H1 (cell line): ENCODE measurements around the gene INPP5A. TPM values are rescaled to one million over a fixed set of nuclear protein-coding genes. Genes with fewer than 3 reads are reported as not detected.

Experiments
- CTCF ChIA-PET: fragments of 300-600 bp; sonication (Branson Sonifier 250); formaldehyde crosslinking; loops from one replicate; lab custom pipeline; 2021; ENCODE audit not compliant: partially characterized antibody; lab: Charles Lee
- POLR2A ChIA-PET: fragments of 300-600 bp; sonication (Branson Sonifier 250); formaldehyde crosslinking; loops from one replicate; lab custom pipeline; 2021; ENCODE audit warnings: inconsistent platforms; ENCODE audit not compliant: partially characterized antibody; lab: Charles Lee
- DNase-seq, 2 experiments: peaks; one replicate each; pipeline versions ENCODE4 v3.0.0 to v3.0.0-alpha.2; 2010 to 2022; ENCODE audit warnings: low spot score in 2 of 2, low read depth in 1 of 2, mixed read lengths in 1 of 2
- FAIRE-seq: peaks from 2 replicates; lab custom pipeline; 2011; peaks lifted over from hg19 to GRCh38; lab: Jason Lieb, UNC
- H2AFZ ChIP-seq: 2 replicates; pipeline ENCODE4 v1.8.1; 2012; ENCODE audit warnings: low read length, inconsistent platforms
- H2AK5ac ChIP-seq: 2 replicates; pipeline ENCODE4 v1.6.1; 2013; ENCODE audit warnings: low read depth, low read length
- H2BK120ac ChIP-seq: replicated peaks from 2 replicates; pipeline ENCODE3; 2013; ENCODE audit warnings: low read depth, low read length, inconsistent platforms
- H2BK12ac ChIP-seq: 2 replicates; pipeline ENCODE4 v1.6.1; 2013; ENCODE audit warnings: low read depth, low read length
- H2BK15ac ChIP-seq: 2 replicates; pipeline ENCODE4 v1.6.1; 2013; ENCODE audit warnings: low read length
- H2BK20ac ChIP-seq: 2 replicates; pipeline ENCODE4 v1.6.1; 2013; ENCODE audit warnings: low read length
- H2BK5ac ChIP-seq: 2 replicates; pipeline ENCODE4 v1.6.1; 2013; ENCODE audit warnings: low read depth, low read length
- H3K14ac ChIP-seq: 2 replicates; pipeline ENCODE4 v1.6.1; 2013; ENCODE audit warnings: inconsistent platforms; ENCODE audit not compliant: insufficient read length
- H3K18ac ChIP-seq: 2 replicates; pipeline ENCODE4 v1.6.1; 2013; ENCODE audit warnings: low read length; ENCODE audit errors: extremely low read depth
- H3K23ac ChIP-seq: 2 replicates; pipeline ENCODE4 v1.6.1; 2013; ENCODE audit warnings: inconsistent platforms; ENCODE audit not compliant: insufficient read length
- H3K23me2 ChIP-seq: 2 replicates; pipeline ENCODE4 v1.6.1; 2013; ENCODE audit warnings: low read depth, low read length
- H3K27ac ChIP-seq: 2 replicates; pipeline ENCODE4 v1.6.1; 2011; ENCODE audit warnings: low read depth, low read length, inconsistent platforms
- H3K27me3 ChIP-seq, 4 experiments: replicated peaks in 1 of 4; 1 replicate in 1 of 4; 2 replicates in 3 of 4; pipeline versions ENCODE4 v1.6.1 to v1.8.1; 2011 to 2013; ENCODE audit warnings: low read length in 3 of 4, mild to moderate bottlenecking in 3 of 4, inconsistent platforms in 2 of 4, mixed read lengths in 2 of 4, moderate library complexity in 1 of 4; ENCODE audit not compliant: control insufficient read depth in 3 of 4, insufficient read depth in 3 of 4; ENCODE audit errors: extremely low read depth in 1 of 4
- H3K36me3 ChIP-seq, 4 experiments: 2 replicates each; pipeline versions ENCODE4 v1.6.1 to v1.8.1; 2011 to 2013; ENCODE audit warnings: mild to moderate bottlenecking in 4 of 4, low read length in 3 of 4, moderate library complexity in 2 of 4, control low read depth in 1 of 4, inconsistent platforms in 1 of 4; ENCODE audit not compliant: insufficient read depth in 4 of 4, control insufficient read depth in 2 of 4
- H3K4ac ChIP-seq: replicated peaks from 2 replicates; pipeline ENCODE3; 2013; ENCODE audit warnings: low read length, low read depth, mixed read lengths, inconsistent platforms; ENCODE audit not compliant: insufficient read length
- H3K4me1 ChIP-seq, 4 experiments: replicated peaks in 1 of 4; 1 replicate in 1 of 4; 2 replicates in 3 of 4; pipeline versions ENCODE4 v1.6.1 to v1.8.1; 2011 to 2013; ENCODE audit warnings: low read length in 3 of 4, inconsistent platforms in 2 of 4, mixed read lengths in 1 of 4; ENCODE audit not compliant: insufficient read depth in 4 of 4, control insufficient read depth in 3 of 4
- H3K4me2 ChIP-seq, 2 experiments: 2 replicates each; pipeline versions ENCODE4 v1.6.1 to v1.8.1; 2011 to 2013; ENCODE audit warnings: low read depth in 2 of 2, low read length in 2 of 2, control low read depth in 1 of 2, inconsistent platforms in 1 of 2, mild to moderate bottlenecking in 1 of 2; ENCODE audit not compliant: insufficient read depth in 1 of 2
- H3K4me3 ChIP-seq, 4 experiments: fragments of 200-600, 300-600 bp in 1 of 4; sonication (generic), shearing (Covaris generic), sonication (Bioruptor Twin) in 1 of 4; 2 replicates each; pipeline versions ENCODE4 v1.5.1 to v1.8.1; 2011 to 2016; ENCODE audit warnings: low read length in 4 of 4, low read depth in 3 of 4, control low read depth in 2 of 4, inconsistent platforms in 2 of 4, mild to moderate bottlenecking in 2 of 4, mixed read lengths in 1 of 4, moderate library complexity in 1 of 4; ENCODE audit not compliant: insufficient read depth in 2 of 4; ENCODE audit errors: extremely low read depth in 1 of 4
- H3K56ac ChIP-seq: replicated peaks from 2 replicates; pipeline ENCODE3; 2013; ENCODE audit warnings: low read depth, mild to moderate bottlenecking, mixed read lengths, low read length, inconsistent platforms; ENCODE audit not compliant: insufficient read length
- H3K79me1 ChIP-seq: 2 replicates; pipeline ENCODE4 v1.6.1; 2013; ENCODE audit warnings: low read depth, low read length, control low read depth
- H3K79me2 ChIP-seq, 2 experiments: 2 replicates each; pipeline versions ENCODE4 v1.6.1 to v1.8.1; 2012 to 2013; ENCODE audit warnings: low read length in 2 of 2, mild to moderate bottlenecking in 2 of 2, inconsistent platforms in 1 of 2; ENCODE audit not compliant: insufficient read depth in 2 of 2, control insufficient read depth in 1 of 2
- H3K9ac ChIP-seq, 4 experiments: replicated peaks in 1 of 4; 1 replicate in 1 of 4; 2 replicates in 3 of 4; pipeline versions ENCODE4 v1.6.1 to v1.8.1; 2011 to 2013; ENCODE audit warnings: low read depth in 3 of 4, low read length in 3 of 4, control low read depth in 2 of 4, mild to moderate bottlenecking in 2 of 4, moderate library complexity in 2 of 4, inconsistent platforms in 1 of 4; ENCODE audit errors: extremely low read depth in 1 of 4
- H3K9me3 ChIP-seq, 2 experiments: 2 replicates each; pipeline versions ENCODE4 v1.6.1 to v1.8.1; 2012 to 2013; ENCODE audit warnings: mild to moderate bottlenecking in 2 of 2, moderate library complexity in 2 of 2, control low read depth in 1 of 2, inconsistent platforms in 1 of 2, low read depth in 1 of 2, low read length in 1 of 2, mixed read lengths in 1 of 2; ENCODE audit not compliant: insufficient read depth in 2 of 2
- H4K20me1 ChIP-seq, 2 experiments: replicated peaks in 1 of 2; 2 replicates each; pipeline versions ENCODE3 to v1.8.1; 2011 to 2013; ENCODE audit warnings: inconsistent platforms in 2 of 2, low read length in 2 of 2, mild to moderate bottlenecking in 1 of 2; ENCODE audit not compliant: insufficient read depth in 2 of 2, control insufficient read depth in 1 of 2
- H4K5ac ChIP-seq: 2 replicates; pipeline ENCODE4 v1.6.1; 2013; ENCODE audit warnings: low read length, low read depth, mixed read lengths, inconsistent platforms; ENCODE audit not compliant: insufficient read length
- H4K8ac ChIP-seq: 2 replicates; pipeline ENCODE4 v1.8.0; 2013; ENCODE audit warnings: mild to moderate bottlenecking, moderate library complexity, low read length, inconsistent platforms; ENCODE audit not compliant: insufficient read depth; ENCODE audit errors: extremely low read depth
- H4K91ac ChIP-seq: replicated peaks from 2 replicates; pipeline ENCODE3; 2013; ENCODE audit warnings: low read length, mixed read lengths, inconsistent platforms; ENCODE audit not compliant: insufficient read length
- BCL11A ChIP-seq, 2 experiments: IDR thresholded peaks; one replicate each; pipeline ENCODE4 v1.6.1; 2011; ENCODE audit warnings: low read depth in 2 of 2, low read length in 2 of 2, mild to moderate bottlenecking in 2 of 2
- CBX5 ChIP-seq: fragments of 300-800, 300-1000 bp; sonication (generic); IDR thresholded peaks from 2 replicates; pipeline ENCODE4 v1.7.1; 2016; ENCODE audit warnings: antibody characterized with exemption, low read length, low read depth
- EZH2 ChIP-seq: fragments of 200-600 bp; sonication (generic); IDR thresholded peaks from 2 replicates; pipeline ENCODE4 v1.7.1; 2012; ENCODE audit warnings: low read depth, mild to moderate bottlenecking, moderate library complexity, low read length, inconsistent platforms; ENCODE audit not compliant: severe bottlenecking
- KDM1A ChIP-seq: fragments of 200-600, 300-600 bp; sonication (generic); IDR thresholded peaks from 2 replicates; pipeline ENCODE4 v1.7.1; 2016; ENCODE audit warnings: mild to moderate bottlenecking, low read length, borderline replicate concordance
- KDM4A ChIP-seq: IDR thresholded peaks from one replicate; pipeline ENCODE4 v1.7.1; 2012; ENCODE audit warnings: low read depth, mild to moderate bottlenecking, moderate library complexity, low read length, inconsistent platforms; ENCODE audit not compliant: severe bottlenecking
- MAFK ChIP-seq: IDR thresholded peaks from 2 replicates; pipeline ENCODE4 v1.6.1; 2012; ENCODE audit warnings: low read depth, mild to moderate bottlenecking, improper control_type of control experiment, low read length
- RAD21 ChIP-seq, 2 experiments: IDR thresholded peaks in 1 of 2; conservative IDR thresholded peaks in 1 of 2; 2 replicates each; pipeline ENCODE4 v1.6.1; 2011; ENCODE audit warnings: low read depth in 2 of 2, low read length in 2 of 2, improper control_type of control experiment in 1 of 2, inconsistent platforms in 1 of 2, mild to moderate bottlenecking in 1 of 2, moderate library complexity in 1 of 2
- TAF1 ChIP-seq: IDR thresholded peaks from 2 replicates; pipeline ENCODE4 v1.6.1; 2011; ENCODE audit warnings: mild to moderate bottlenecking, low read depth, low read length
- WGBS, 2 experiments: shearing (Covaris generic) in 1 of 2; methylation state at CpG; one replicate each; pipeline versions ENCODE4 v1.1.6 to v1.1.7; 2013 to 2015; ENCODE audit warnings: low lambda C conversion rate in 2 of 2, mixed read lengths in 2 of 2, inconsistent platforms in 1 of 2, low coverage in 1 of 2, missing lambda C conversion rate in 1 of 2; ENCODE audit not compliant: insufficient replicate concordance in 2 of 2, insufficient coverage in 1 of 2, insufficient read length in 1 of 2; ENCODE audit errors: extremely low coverage in 1 of 2, missing lambda C conversion rate in 1 of 2; 5-methylcytosine and 5-hydroxymethylcytosine counted together
- polyA plus RNA-seq, 7 experiments: library from polyadenylated mRNA; depleted of rRNA in 3 of 7; stranded (reverse) in 5 of 7; unstranded in 2 of 7; fragments of >200 nt in 5 of 7; fragments of 200-250 nt in 2 of 7; gene quantifications; 1 replicate in 5 of 7; 2 replicates in 1 of 7; 4 replicates in 1 of 7; pipeline versions ENCODE4 v1.2.1 to v1.2.3, GENCODE V29; 2011 to 2013; ENCODE audit warnings: missing spikeins in 2 of 7, mixed read lengths in 2 of 7
- total RNA-seq: library from RNA; stranded (reverse); fragmentation: NEBNext Ultra II Directional; extraction: Animal tissue kit (Norgen Biotek cat#: 25700); gene quantifications from 2 replicates; pipeline ENCODE4 v1.2.1, GENCODE V29; 2021

The INPP5A gene
- total and polyA plus RNA-seq, 2 of the 8 experiments (the other 6 are each of a cell fraction or from before 2014, with no cell fraction given) = 19.7 to 27.5 TPM

GRCh38 chr10:132562916-132563456 lies 25.4 kb downstream of the INPP5A start:
- Histone ChIP-seq H3K56ac (no peak overlapping the region), H3K4me1 (no peaks in the 10 kb centered on the region; a peak in 1 of 7 replicates)
- TF ChIP-seq RAD21 (IDR thresholded peaks at IDR 0.05 in 1 of 2, conservative IDR thresholded peaks at IDR 0.05 in 1 of 2; ENCODE audit: low read depth in 2 of 2, low read length in 2 of 2) = no peak
- TF ChIP-seq EZH2 = no peak
- TF ChIP-seq CBX5 = no peak
- no peak for TF ChIP-seq MAFK
- TF ChIP-seq KDM4A = no peak
- no peak for TF ChIP-seq TAF1
- no peak for TF ChIP-seq BCL11A (IDR thresholded peaks at IDR 0.05; ENCODE audit: low read depth in 2 of 2, low read length in 2 of 2)
- no peak for TF ChIP-seq KDM1A
- TF ChIP-seq, all 59 proteins: peak for 0
- H4K91ac ChIP-seq = no peak overlapping the region
- POLR2A ChIA-PET = no interaction called here
- no peak for FAIRE-seq
- no peak overlapping the region for H2BK20ac ChIP-seq
- no peak overlapping the region for H3K27ac ChIP-seq
- CTCF ChIA-PET = interaction anchor here (0.6 to 1.7 kb wide), 5 partner anchors 8 to 203 kb away, joined by 3 to 4 read pairs (median 3); no protein-coding TSS in a partner anchor
- no peak overlapping the region for H2AFZ ChIP-seq
- peaks cover 5 to 19% of the 10 kb centered on the region in 2 experiments for H4K20me1 ChIP-seq
- H3K18ac ChIP-seq = no peak overlapping the region
- 92% methylated on average over 13 of the region's 14 CpGs; no CpG with 5 or more reads in 1 of the 2 experiments for WGBS, 2 experiments
- no peak overlapping the region for H4K8ac ChIP-seq
- peaks cover 4% of the 10 kb centered on the region; the same call in 1 of the 2 replicates for H3K23me2 ChIP-seq
- H2BK15ac ChIP-seq = no peak overlapping the region
- no peak overlapping the region for H3K4me2 ChIP-seq
- no peaks in the 10 kb centered on the region; a peak in 1 of 7 replicates for H3K27me3 ChIP-seq
- H3K79me1 ChIP-seq = peaks cover 11% of the 10 kb centered on the region
- H3K4ac ChIP-seq = no peak overlapping the region
- H3K9me3 ChIP-seq = no peaks in the 10 kb centered on the region; a peak in 1 of 4 replicates
- H2BK5ac ChIP-seq = no peak overlapping the region
- H2AK5ac ChIP-seq = no peak overlapping the region
- no peak overlapping the region for H2BK120ac ChIP-seq
- H4K5ac ChIP-seq = no peak overlapping the region
- no peak for DNase-seq
- H3K36me3 ChIP-seq = no peaks in the 10 kb centered on the region
- H3K4me3 ChIP-seq = no peak overlapping the region
- peaks cover 0 to 11% of the 10 kb centered on the region in 2 experiments; a peak in 2 of 4 replicates for H3K79me2 ChIP-seq
- no peak overlapping the region for H3K23ac ChIP-seq
- H2BK12ac ChIP-seq = no peak overlapping the region
- H3K14ac ChIP-seq = no peak overlapping the region
- no peak overlapping the region for H3K9ac ChIP-seq
